Esophagus squamous epithelium (tissue), 4 donors: ENCODE data around the gene C10orf67.

Source experiments
- POLR2A ChIP-seq, 4 donors: fragments of 450-650 bp; IDR thresholded peaks; one replicate each; pipeline ENCODE4 v1.6.1; 2017; ENCODE audit warnings: antibody characterized with exemption in 4 of 4, mild to moderate bottlenecking in 4 of 4, moderate library complexity in 3 of 4
- TF ChIP-seq, protein P1 (sequence below), 6 experiments: fragments of 450-650 bp in 4 of 6; fragments of 200-600 bp in 2 of 6; sonication (generic) in 2 of 6; IDR thresholded peaks; one replicate each; pipeline ENCODE4 v1.5.1; 2016 to 2019; ENCODE audit warnings: antibody characterized with exemption in 6 of 6, mild to moderate bottlenecking in 4 of 6, moderate library complexity in 4 of 6

DNA sequence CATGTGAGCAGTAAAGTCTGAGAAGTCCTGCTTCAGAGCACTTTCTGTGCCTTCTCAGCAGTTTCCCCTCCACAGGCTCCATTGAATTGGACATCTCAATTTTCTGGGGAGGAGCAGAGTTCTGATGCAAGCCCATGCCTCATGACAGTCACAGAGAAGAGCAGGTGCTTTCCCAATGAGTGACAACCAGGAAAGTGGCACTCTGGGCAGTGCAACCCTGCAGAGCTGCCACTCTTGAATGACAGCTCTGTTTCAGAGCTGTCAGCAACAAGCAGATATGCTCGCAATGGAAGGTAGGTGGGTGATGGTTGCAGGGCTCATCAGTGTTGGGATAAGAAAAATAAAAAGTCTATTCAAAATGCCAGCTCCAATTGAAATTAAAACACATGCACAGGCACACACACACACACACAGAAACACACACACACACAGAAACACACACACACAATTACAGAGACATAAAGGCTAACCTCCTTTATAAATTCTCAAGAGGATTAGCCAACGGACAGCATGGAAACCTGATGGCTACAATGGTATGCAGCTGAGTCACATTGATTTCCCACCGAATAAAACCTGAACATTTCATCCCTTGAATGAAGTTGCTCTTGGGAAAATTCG lies 50.5 kb downstream of the C10orf67 start:
- TF ChIP-seq, protein P1, sequence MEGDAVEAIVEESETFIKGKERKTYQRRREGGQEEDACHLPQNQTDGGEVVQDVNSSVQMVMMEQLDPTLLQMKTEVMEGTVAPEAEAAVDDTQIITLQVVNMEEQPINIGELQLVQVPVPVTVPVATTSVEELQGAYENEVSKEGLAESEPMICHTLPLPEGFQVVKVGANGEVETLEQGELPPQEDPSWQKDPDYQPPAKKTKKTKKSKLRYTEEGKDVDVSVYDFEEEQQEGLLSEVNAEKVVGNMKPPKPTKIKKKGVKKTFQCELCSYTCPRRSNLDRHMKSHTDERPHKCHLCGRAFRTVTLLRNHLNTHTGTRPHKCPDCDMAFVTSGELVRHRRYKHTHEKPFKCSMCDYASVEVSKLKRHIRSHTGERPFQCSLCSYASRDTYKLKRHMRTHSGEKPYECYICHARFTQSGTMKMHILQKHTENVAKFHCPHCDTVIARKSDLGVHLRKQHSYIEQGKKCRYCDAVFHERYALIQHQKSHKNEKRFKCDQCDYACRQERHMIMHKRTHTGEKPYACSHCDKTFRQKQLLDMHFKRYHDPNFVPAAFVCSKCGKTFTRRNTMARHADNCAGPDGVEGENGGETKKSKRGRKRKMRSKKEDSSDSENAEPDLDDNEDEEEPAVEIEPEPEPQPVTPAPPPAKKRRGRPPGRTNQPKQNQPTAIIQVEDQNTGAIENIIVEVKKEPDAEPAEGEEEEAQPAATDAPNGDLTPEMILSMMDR (IDR thresholded peaks at IDR 0.05): no peak
- TF ChIP-seq POLR2A (IDR thresholded peaks at IDR 0.05): no peak
